NCI-H345 (cell line): ENCODE data around the gene ACSS1.

Source experiments
- DNase-seq: peaks from one replicate; lab custom pipeline; 2025; lab: John Stamatoyannopoulos, UW

The ACSS1 gene

DNA sequence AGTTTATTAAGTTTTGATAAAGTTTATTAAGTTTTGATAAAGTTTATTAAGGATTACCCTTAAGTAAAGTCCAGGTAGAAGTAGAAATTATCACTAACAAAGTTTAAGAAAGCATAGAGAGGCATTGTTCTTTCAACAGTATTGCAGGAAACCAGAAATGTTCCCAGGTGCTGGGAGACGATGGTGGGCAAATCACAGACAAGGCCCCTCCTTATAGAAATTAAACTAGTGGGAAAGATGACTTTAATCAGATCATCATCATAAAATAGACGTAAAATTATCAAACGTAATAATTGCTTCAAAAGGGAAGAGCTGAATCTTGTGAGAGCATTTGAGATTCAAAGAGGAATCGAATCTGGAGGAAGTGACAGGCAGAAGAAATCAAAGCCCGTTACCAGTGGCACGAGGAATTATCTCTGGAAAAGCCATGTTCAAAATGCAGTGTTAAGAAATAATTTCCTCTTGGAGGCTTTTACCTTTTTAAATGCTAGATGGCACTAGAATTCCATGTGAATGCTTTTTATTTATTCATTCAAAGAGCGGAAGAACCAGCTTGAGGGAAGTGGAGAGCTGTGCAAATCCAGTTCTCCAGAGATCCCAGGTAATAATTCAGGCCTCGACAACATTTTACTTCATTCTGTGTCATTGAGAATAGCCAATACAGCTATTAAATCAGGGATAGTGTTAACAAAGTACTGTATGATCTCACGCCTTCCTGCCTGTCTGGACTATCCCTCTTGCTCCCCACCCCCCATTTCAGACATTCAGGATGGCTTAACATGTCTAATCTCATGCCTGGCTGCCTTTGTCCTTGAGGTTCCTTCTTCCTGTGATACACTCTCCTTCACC is 64.4 kb downstream of the ACSS1 start:
- peak; percentile 72 for DNase-seq

DNA sequence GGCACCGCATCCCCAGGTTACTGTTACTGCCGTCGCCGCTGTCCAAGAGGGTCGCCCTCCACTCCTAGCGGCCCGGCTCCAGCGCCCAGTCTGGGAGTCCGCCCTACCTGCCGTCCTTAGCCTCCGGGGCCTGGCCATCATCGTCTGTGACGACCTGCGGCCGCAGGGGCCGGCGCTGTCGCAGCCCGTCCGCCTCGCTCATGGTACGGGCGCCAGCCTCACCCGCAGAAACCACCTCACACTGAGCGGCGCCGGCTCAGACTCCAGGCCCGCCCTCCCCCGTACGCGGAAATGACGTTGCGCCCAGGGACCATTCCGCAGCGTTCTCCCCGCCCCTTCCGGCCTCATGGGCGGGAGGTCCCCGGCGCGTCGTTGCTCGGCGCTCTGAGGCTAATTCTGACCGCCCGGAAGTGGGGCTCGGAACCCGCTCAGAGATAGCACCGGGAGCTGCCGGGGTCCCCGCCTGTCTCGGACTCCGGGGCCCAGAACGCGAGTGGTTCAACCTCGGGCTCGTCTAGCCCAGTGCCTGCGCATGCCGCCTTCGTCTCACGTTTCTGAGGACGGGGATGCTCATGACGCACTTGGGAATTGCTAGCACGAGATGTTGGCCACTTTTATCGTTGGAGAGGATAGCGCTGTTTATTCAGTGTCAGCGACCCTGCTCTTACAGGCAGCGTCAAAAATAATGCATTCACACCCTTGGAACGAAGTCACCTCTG is 65.3 kb downstream of the ACSS1 start, which contains the start of gene APMAP:
Gene APMAP (minus strand): TSS at position 265 of the 719 bp plus-strand sequence. CDS start 63 bp downstream, at position 202.
- DNase-seq: peak; percentile 98

DNA sequence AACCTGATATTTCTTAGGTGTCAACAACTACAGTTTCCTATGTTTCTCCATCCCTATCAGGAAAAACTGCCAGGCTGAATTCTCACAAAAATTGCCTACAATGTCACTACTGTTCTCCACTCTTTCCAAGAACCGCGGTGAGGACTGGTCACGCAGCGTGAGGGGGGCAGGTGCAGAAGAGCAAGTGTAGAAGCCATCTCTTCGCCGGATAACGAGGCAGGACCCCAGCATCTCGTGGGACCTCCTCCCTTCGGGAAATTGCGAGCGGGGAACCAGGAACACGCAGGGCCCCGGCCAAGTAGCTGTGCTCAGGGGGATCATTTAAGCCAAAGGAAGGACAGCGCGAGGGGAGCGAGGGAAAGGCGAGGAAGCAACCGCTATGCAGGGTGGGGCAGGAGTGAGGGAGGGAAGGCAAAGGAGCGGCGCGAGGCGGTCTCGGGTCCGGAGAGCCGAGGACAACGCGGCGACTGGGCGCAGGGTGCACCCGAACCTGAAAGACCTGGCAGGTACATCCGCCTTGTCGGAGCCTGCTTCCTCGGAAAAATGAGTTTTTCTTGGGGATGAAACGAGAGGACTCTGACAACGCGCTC is 65.9 kb downstream of the ACSS1 start:
- DNase-seq: peak; percentile 41

DNA sequence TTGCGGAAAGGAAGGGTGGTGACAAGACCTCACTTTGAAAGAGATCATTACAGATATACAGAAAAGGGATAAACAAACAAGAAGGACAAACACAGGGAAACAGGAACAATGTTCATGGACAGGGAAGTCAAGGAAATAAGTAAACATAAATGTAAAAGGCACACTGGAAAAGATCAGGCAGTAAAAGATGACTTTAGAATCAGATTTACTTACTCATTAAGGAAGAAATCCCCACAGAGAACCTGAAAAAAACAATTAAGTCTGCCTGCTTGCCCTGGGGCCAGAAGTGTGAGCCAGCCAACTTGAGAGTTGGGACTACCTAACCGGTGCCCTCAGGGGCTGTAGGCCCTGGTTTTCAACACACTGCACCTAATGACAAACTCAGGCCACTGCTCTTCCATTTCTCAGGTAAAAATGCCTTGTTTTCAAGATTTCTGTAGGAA is 67.1 kb downstream of the ACSS1 start:
- DNase-seq: no peak

DNA sequence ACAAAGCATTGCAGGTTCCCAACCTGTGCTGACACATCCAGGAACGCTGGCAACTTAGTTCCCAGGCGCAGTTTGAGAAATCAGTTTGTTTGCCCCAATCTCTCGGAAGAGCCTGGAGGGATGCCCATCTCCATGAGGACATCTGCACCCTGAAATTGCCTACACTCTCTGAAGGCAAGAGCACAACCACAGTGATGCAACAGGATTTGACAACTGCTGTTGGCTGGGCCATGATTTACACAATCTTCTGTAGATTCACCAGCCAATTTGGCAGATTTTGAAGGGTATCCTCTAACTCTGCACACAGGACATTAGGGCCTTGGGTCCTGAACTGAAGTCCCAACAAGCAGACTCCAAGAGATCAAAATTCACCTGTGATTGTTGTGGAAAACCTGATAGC is 68.8 kb downstream of the ACSS1 start:
- DNase-seq: no peak

DNA sequence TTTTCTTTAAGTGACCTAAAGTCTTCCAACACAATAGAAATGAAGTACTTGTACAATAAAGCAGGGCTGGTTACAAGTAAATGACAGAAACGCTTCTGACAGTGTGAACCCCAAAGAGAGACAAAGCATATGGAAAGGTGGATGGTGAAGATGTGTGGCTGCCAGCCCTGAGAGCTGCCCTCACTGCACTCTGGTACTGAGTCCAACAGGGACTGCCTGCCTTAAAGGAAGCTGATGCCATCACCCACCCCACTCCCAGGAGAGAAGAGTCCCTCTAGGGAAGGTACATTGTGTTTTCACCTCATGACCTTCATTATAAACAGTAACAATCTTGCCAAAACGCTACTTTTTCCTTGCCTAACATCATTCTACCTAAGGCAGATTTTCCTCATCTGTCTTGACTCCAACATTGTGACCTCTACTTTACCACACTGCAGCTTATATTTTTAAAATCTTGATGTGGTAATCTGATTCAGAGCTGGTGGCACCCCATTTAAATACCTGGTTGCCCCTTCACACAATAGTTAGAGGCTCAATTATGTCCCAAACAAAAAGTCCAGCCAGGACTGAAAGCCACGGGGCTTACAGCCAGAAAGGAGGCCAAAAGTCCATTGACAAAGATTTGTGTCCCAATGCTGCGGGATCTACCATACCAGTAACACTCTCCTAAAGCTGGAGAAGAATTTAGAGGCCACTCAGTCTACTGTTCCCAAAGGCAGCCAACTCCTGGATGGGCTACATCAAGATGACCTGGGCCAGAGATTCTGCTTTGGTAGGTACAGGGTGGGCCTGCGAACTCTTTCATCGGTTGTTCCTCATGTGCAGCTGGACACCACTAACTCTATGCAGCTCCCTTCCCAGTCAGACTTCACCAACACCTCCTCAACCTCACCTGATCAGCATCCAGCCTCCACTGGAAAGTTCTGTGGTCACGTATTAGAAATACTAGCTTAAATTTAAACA is 69.8 kb downstream of the ACSS1 start:
- DNase-seq: no peak

DNA sequence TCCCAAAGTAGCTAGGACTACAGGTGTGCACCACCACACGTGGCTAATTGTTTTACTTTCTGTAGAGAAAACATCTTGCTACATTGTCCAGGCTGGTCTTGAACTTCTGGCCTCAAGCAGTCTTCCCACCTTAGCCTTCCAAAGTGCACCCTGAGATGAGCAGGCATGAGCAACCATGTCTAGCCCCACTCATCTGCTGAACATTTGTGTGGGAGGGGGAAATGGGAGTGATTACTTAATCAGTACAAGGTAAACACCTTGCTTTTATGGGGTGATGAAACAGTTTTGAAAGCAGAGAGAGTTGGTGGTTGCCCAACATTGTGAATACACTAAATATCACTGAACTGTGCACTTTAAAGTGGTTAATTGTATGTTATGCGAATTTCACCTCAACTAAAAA is 70.7 kb downstream of the ACSS1 start:
- DNase-seq: peak; percentile 31

DNA sequence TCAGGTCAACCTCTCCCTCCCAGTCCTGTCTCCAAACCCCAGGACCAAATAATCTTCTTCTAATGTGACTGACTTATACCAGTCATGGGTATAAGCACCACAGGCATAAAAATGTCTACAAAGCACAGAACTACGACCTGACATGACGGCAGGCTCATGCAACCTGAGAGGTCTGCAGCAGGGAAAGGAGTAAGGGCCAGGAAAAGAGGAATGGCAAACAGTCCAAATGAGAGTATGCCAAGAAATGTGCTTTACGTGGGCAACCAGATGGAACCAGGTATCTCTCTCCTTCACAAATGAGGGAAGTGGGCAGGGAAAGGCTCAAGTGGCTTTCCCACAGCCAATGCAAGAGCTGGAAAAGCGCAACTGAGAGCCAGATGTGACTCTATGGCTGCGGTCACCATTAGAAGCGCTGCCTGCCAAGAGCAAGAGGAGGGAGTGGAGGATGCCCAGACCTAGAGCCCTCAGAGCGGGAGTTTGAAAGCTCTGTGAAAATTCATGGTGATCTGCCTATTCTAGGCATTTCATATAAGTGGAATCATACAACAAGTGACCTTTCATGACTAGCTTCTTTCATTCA is 71.4 kb downstream of the ACSS1 start:
- peak; percentile 54 for DNase-seq

DNA sequence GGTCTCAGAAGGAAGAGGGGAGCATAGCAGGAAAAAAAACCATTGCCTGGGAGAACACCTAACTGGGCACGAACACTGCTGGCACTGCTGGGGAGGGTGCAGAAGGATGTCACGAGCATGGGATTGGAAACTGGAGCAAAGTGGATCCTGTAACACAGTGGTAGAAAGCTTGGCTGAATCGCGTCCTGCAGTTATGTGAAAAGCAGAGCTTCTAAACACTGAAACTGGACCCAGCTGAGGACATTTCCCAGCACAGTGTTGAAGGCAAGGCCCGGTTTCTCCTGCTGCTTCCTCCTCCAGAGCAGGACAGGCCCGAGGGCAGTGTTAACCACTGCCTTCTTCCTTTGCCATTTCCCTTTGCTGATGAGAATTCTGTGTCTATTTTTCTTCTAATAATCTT is 72.1 kb downstream of the ACSS1 start:
- DNase-seq: no peak

DNA sequence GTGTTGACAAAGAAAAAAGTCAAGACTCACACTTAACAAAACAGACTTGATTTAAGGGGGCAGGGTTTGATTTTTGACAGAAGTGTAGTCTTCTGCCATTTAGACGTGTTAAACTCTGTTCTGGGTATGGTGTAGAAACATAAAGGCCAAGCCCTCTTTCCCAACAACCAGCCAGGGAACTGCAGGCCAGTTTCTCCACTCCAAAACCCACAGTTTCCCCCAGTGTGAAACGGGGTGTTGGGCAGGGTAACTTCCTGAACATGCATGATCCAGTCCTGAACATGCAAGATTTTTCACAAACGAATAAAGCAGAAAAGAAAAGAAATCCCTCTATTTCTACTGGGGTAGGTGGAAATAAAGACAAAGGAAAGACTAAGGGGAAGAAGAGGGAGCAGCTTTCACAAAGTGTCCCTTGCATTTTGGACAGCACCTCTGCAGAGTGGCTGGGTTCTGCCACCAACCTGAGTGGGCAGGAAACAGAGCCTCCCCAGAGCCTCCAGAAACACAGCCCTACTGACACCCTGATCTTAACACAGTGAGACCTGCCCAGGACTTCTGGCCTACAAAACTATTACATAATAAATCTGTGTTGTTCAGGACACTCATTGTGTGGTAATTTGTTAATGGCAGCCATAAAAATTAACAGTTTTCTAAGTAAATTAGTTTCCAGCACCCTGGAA is 72.8 kb downstream of the ACSS1 start:
- no peak for DNase-seq

DNA sequence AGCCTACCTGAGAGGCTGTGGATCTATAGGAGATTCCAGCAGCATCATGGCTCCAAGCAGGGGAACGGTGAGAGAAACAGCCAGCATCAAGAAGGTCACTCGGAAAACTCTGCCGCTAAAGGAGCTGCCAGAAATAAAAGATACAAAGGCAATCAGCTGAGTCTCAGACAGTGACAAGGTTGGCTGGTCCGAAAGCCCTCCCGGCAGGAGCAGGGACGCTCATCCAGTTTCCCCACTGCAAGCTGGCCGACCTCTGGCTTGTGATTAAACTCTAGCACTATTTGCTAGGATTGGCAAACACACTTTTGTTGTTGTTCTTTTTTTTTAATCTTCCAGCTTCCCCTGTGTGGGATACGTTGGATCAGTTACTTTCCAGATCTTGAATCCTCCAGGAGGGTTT is 74.0 kb downstream of the ACSS1 start:
- no peak for DNase-seq

DNA sequence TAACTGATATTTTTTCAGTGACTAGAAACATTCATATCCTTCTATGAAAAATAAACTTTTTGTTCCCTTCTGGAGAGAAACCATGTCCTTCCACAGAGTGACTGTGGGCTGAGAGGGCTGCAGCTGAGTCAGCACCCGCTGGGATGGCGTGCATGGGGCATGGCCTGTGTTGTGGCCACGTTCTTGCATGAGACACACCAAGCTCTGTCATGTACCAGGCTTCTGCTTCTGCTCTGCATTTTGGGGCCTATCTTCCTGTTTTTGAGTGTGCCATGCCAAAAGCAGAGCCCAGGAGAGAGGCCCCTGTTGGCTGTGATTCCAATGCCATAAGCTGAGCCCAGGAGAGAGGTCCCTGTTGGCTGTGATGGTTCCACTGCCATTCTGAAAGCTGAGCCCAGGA is 76.1 kb downstream of the ACSS1 start:
- DNase-seq: no peak

DNA sequence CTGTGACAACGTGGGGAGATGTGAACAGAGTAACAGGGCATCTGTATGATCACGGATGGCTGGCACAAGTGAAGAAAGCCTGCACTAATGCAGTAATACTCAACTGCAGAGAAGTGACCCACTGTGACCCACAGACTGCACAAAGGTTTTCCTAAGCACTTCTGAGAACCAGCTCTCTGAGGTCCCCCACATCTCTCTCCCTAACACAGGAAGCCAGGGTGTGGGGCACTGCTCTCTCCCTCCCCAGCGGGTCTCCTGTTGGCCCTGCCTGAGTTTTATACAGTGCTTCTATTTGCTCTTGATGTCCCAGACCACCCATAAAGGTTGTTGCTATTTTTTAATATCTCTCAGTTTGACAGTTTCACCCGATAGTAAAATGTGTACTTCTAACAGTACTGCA is 76.7 kb downstream of the ACSS1 start:
- no peak for DNase-seq

DNA sequence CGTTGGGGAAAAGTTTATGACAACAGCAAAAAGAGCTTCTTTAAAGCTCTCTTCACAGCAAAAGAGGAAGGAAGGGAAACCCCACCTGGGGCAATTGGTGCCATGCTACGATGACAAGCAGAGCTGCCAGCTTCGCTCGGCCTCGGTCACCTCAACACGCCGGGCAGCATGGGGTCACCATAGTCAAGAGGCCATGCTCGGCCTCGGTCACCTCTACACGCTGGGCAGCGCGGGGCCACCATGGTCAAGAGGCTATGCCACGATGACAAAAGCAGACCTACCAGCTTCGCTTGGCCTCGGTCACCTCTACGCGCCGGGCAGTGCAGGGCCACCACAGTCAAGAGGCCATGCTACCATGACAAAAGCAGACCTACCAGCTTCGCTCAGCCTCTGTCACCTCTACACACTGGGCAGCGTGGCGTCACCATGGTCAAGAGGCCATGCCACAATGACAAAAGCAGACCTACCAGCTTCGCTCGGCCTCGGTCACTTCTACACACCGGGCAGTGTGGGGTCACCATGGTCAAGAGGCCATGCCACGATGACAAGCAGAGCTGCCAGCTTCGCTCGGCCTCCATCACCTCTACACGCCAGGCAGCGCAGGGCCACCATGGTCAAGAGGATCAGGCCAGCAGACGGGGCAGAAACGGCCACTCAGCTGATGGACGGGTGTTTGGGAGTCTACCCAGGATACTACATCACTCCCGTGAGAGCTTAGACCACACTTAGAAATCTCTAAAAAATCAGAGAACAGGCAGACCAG is 77.5 kb downstream of the ACSS1 start:
- no peak for DNase-seq

DNA sequence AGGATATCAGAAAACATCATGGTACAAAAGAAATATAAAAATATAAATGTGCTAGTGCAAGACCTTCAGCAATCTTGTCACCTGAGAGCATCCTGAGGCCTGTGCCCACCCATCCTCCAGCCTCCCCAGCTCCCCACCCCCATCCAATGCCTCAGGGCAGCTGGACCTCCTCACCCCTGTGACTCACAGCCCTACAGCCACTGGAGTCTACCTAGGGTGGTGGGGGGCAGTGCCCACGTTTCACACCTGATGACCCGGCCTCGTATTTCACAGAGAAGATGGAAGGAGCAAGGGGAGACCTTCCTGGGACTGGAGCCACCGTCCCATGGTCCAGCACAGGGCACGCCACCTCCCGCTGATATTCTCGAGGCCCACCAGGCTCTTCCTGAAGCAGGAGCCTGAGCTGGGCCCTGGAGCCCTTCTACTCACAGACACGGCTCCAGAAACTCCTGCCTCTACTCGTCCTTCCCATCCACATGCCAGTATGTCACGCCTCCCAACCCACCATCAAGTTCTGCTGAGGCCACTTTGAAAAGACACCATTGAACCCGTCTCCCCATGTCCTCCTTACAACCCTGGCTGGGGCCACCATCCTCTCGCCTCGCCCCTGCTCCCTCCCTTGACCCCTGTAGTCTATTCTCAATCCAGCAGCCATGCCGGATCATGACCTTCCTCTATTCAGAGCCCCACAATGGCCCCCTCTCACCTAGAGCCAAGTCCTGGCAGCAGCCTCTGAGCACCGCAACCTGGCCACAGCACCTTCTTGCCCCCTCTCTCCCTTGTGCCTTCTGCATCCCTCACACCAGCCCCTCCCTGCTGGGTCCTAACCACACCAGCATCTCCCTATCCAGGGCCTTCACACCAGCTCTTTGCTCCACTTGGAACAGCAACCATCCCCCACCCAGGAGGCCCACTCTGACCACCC is 78.6 kb downstream of the ACSS1 start:
- DNase-seq: no peak

DNA sequence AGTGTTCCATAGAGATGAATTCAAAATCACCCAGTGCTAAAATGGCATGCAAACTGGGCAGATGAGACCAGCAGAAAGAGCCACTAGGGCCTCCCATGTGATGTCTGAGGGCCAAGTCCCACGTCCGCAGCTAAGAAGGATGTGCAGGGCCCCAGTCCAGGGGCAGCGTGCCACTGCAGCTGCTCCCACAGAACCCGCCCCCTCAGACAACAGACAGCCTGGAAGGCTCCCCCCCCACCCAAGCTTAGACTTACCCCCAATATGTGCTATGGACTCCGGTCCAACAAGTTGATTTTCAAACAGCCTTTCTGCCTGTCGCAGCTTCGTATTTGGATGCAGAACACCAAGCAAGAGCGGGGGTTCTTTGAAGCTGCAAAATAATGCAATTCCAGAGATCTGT is 79.4 kb downstream of the ACSS1 start:
- no peak for DNase-seq

DNA sequence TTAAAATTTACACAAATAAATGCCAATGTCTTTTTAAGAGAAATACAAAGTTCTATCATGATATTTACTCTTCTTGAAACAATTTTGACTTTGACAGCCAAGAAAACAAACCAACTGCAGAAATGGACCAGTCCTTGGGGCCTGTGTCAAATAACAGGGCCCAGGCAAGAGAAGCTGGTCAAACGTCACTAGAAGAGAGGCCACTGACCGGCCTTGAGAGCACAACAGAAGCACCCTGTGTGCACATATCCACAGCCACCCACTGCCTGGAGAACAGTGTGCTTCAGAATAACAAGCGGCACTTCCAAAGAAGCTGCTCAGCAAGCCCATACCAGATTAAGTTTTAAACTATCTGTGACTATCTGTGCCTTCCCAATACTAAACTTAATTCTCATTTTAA is 80.1 kb downstream of the ACSS1 start:
- DNase-seq: no peak

DNA sequence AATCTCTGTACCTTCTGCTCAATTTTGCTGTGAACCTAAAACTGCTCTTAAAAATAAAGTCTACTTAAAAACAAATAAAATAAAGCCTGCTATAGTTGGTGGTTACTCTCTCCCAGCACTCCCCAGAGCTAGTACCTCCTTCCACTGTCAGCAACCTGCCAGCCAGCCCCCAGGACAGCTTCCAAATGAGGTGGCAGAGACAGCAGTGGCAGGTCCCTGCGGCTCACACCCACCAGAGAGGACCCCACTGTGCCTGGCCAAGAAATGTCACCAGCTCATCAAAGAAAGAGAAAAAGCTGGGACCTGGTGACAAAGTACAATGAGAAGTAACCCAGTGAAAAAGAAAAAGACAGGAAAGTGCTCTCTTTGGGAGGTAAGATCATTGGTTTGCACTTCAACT is 80.6 kb downstream of the ACSS1 start:
- no peak for DNase-seq

DNA sequence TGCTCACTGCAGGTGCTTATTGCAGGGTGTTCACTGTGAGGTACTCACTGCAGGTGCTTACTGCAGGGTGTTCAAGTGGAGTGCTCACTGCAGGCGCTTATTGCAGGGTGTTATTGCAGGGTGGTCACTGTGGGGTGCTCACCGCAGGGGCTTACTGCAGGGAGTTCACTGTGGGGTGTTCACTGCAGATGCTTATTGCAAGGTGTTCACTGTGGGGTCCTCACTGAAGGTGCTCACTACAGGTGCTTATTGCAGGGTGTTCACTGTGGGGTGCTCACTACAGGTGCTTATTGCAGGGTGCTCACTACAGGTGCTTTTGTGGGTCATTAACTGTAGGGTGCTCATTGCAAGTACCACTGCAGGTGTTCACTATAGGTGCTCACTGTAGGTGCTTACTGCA is 85.6 kb downstream of the ACSS1 start:
- no peak for DNase-seq
